Measurements from ENCODE around the gene XPO1.
"Not testable (repeated sequence)": the region's sequence is repeated elsewhere in the genome, so short reads cannot be mapped to it uniquely, and the experiment has no call there.

XPO1 gene

GRCh38 chr2:61538200-61538919 is at the start of gene XPO1:
Gene XPO1, minus strand, starts transcription at chr2:61538356. Its CDS starts 4,459 bp downstream, at chr2:61533897.
- DNase-seq, result peak; percentile 100

GRCh38 chr2:61586928-61587327 is 48.8 kb upstream of the XPO1 start:
- DNase-seq, result not testable (repeated sequence)

- no peak for DNase-seq
Observed at GRCh38 chr2:61585383-61585782, 47.2 kb upstream of the XPO1 start.

- DNase-seq, result not testable (repeated sequence)
Observed at GRCh38 chr2:61584368-61584767, 46.2 kb upstream of the XPO1 start.

GRCh38 chr2:61582165-61582564 is 44.0 kb upstream of the XPO1 start:
- DNase-seq, result no peak

GRCh38 chr2:61581716-61582115 is 43.6 kb upstream of the XPO1 start:
- no peak for DNase-seq

GRCh38 chr2:61575447-61575859 is 37.3 kb upstream of the XPO1 start:
- DNase-seq, result no peak

GRCh38 chr2:61566566-61566965 is 28.4 kb upstream of the XPO1 start:
- DNase-seq, result no peak

GRCh38 chr2:61562615-61563014 is 24.5 kb upstream of the XPO1 start:
- no peak for DNase-seq

GRCh38 chr2:61558160-61558559 is 20.0 kb upstream of the XPO1 start:
- no peak for DNase-seq

- no peak for DNase-seq
Observed at GRCh38 chr2:61557381-61557780, 19.2 kb upstream of the XPO1 start.

GRCh38 chr2:61554604-61555003 is 16.4 kb upstream of the XPO1 start:
- DNase-seq, result no peak

GRCh38 chr2:61550375-61551209 is 12.4 kb upstream of the XPO1 start:
- no peak for DNase-seq

- no peak for DNase-seq
Observed at GRCh38 chr2:61549546-61549945, 11.4 kb upstream of the XPO1 start.

GRCh38 chr2:61543062-61543461 is 4.9 kb upstream of the XPO1 start:
- no peak for DNase-seq

GRCh38 chr2:61540167-61540566 is 2.0 kb upstream of the XPO1 start:
- not testable (repeated sequence) for DNase-seq

GRCh38 chr2:61538920-61539520 is 864 bp upstream of the XPO1 start:
- DNase-seq, result peak; percentile 69

GRCh38 chr2:61537950-61538199 is 281 bp downstream of the XPO1 start:
- no peak for DNase-seq

- DNase-seq, result no peak
Observed at GRCh38 chr2:61537277-61537949, 743 bp downstream of the XPO1 start.

GRCh38 chr2:61536572-61537276 is 1.4 kb downstream of the XPO1 start:
- DNase-seq, result peak; percentile 89

- peak; percentile 15 for DNase-seq
Observed at GRCh38 chr2:61536180-61536571, 2.0 kb downstream of the XPO1 start.

GRCh38 chr2:61535449-61535848 is 2.7 kb downstream of the XPO1 start:
- no peak for DNase-seq

- no peak for DNase-seq
Observed at GRCh38 chr2:61534926-61535325, 3.2 kb downstream of the XPO1 start.
